Activated T-helper 17 cell treated with anti-CD3 and anti-CD28 coated beads, Interleukin-2, amount 50 U/mL, for 72 hours (primary cell): Measurements from ENCODE around the gene DGKD. TPM values are rescaled to one million over a fixed set of nuclear protein-coding genes. Genes with fewer than 3 reads are reported as not detected.

Source experiments
- ATAC-seq: fragments of 150-1000 bp; cut with Tn5 transposase; replicated peaks from 2 replicates; pipeline ENCODE4 v1.10.0; 2021; ENCODE audit warnings: mild to moderate bottlenecking, moderate library complexity
- H3K27ac Mint-ChIP-seq: one replicate; pipeline ENCODE4 v1.8.0; 2022; ENCODE audit warnings: mixed read lengths
- H3K27me3 Mint-ChIP-seq: one replicate; pipeline ENCODE4 v1.8.0; 2022; ENCODE audit warnings: mixed read lengths
- H3K36me3 Mint-ChIP-seq: one replicate; pipeline ENCODE4 v1.8.0; 2022; ENCODE audit warnings: low read depth, mild to moderate bottlenecking, mixed read lengths
- H3K4me1 Mint-ChIP-seq: one replicate; pipeline ENCODE4 v1.8.0; 2022; ENCODE audit warnings: mixed read lengths
- H3K4me3 Mint-ChIP-seq: one replicate; pipeline ENCODE4 v1.8.0; 2022; ENCODE audit warnings: mild to moderate bottlenecking, mixed read lengths
- H3K9me3 Mint-ChIP-seq: one replicate; pipeline ENCODE4 v1.8.0; 2022; ENCODE audit warnings: mixed read lengths
- total RNA-seq, 2 donors: library from RNA; stranded (reverse); gene quantifications; one replicate each; pipeline ENCODE4 v1.2.3, GENCODE V29; 2022

The DGKD gene
- total RNA-seq, 2 donors from 2014 or later = 34.6 to 59.6 TPM

- Mint-ChIP-seq H3K27me3 (no peaks in the 10 kb centered on the region), H3K36me3 (peaks cover 42% of the 10 kb centered on the region), H3K27ac (no peak overlapping the region), H3K9me3 (no peaks in the 10 kb centered on the region), H3K4me3 (no peak overlapping the region), H3K4me1 (no peaks in the 10 kb centered on the region)
- ATAC-seq = no peak
Observed at GRCh38 chr2:233495503-233496496, 141.5 kb downstream of the DGKD start.

- Mint-ChIP-seq H3K4me1 (peaks cover 7% of the 10 kb centered on the region), H3K36me3 (peaks cover 46% of the 10 kb centered on the region), H3K4me3 (no peak overlapping the region), H3K27me3 (no peaks in the 10 kb centered on the region), H3K27ac (no peak overlapping the region), H3K9me3 (peaks cover 10% of the 10 kb centered on the region)
- no peak for ATAC-seq
Observed at GRCh38 chr2:233497692-233498091, 143.4 kb downstream of the DGKD start.

- Mint-ChIP-seq H3K4me1 (peaks cover 7% of the 10 kb centered on the region), H3K27me3 (no peaks in the 10 kb centered on the region), H3K36me3 (peaks cover 51% of the 10 kb centered on the region), H3K9me3 (peaks cover 14% of the 10 kb centered on the region), H3K4me3 (no peak overlapping the region), H3K27ac (no peak overlapping the region)
- ATAC-seq = no peak
Observed at GRCh38 chr2:233498126-233498525, 143.8 kb downstream of the DGKD start.

- Mint-ChIP-seq H3K36me3 (peaks cover 60% of the 10 kb centered on the region), H3K4me1 (peaks cover 7% of the 10 kb centered on the region)
- no peak for ATAC-seq
Observed at GRCh38 chr2:233499928-233500327, 145.6 kb downstream of the DGKD start.

GRCh38 chr2:233501198-233502076, 147.1 kb downstream of the DGKD start:
- peaks cover 75% of the 10 kb centered on the region for H3K36me3 Mint-ChIP-seq
- peak; percentile 96 for ATAC-seq
- H3K27ac Mint-ChIP-seq = peak overlapping the region; percentile 33
- no peaks in the 10 kb centered on the region for H3K27me3 Mint-ChIP-seq
- H3K4me1 Mint-ChIP-seq = peaks cover 7% of the 10 kb centered on the region
- H3K4me3 Mint-ChIP-seq = peak overlapping the region; percentile 9
- peaks cover 27% of the 10 kb centered on the region for H3K9me3 Mint-ChIP-seq

More at GRCh38 chr2:233499928-233500327, 145.6 kb downstream of the DGKD start:
- Mint-ChIP-seq H3K4me3 (no peak overlapping the region), H3K9me3 (peaks cover 27% of the 10 kb centered on the region), H3K27me3 (no peaks in the 10 kb centered on the region), H3K27ac (no peak overlapping the region)

GRCh38 chr2:233503481-233503880, 149.2 kb downstream of the DGKD start:
- peaks cover 70% of the 10 kb centered on the region for H3K36me3 Mint-ChIP-seq
- H3K4me3 Mint-ChIP-seq = no peak overlapping the region
- peaks cover 7% of the 10 kb centered on the region for H3K4me1 Mint-ChIP-seq
- no peak for ATAC-seq
- H3K27me3 Mint-ChIP-seq = no peaks in the 10 kb centered on the region
- H3K27ac Mint-ChIP-seq = no peak overlapping the region
- H3K9me3 Mint-ChIP-seq = peaks cover 27% of the 10 kb centered on the region

GRCh38 chr2:233503947-233504637, 149.8 kb downstream of the DGKD start:
- ATAC-seq = no peak
- Mint-ChIP-seq H3K4me3 (no peak overlapping the region), H3K4me1 (peaks cover 7% of the 10 kb centered on the region), H3K27me3 (no peaks in the 10 kb centered on the region), H3K9me3 (peaks cover 27% of the 10 kb centered on the region), H3K27ac (no peak overlapping the region), H3K36me3 (peaks cover 63% of the 10 kb centered on the region)

GRCh38 chr2:233513953-233514655, 159.8 kb downstream of the DGKD start:
- ATAC-seq = no peak
- H3K9me3 Mint-ChIP-seq = no peaks in the 10 kb centered on the region

GRCh38 chr2:233519787-233520611, 165.7 kb downstream of the DGKD start:
- Mint-ChIP-seq H3K4me1 (no peaks in the 10 kb centered on the region), H3K4me3 (no peak overlapping the region), H3K36me3 (peaks cover 39% of the 10 kb centered on the region), H3K27me3 (no peaks in the 10 kb centered on the region), H3K9me3 (no peaks in the 10 kb centered on the region), H3K27ac (no peak overlapping the region)
- peak; percentile 32 for ATAC-seq

More at GRCh38 chr2:233513953-233514655, 159.8 kb downstream of the DGKD start:
- Mint-ChIP-seq H3K27me3 (no peaks in the 10 kb centered on the region), H3K36me3 (peaks cover 9% of the 10 kb centered on the region), H3K4me3 (no peak overlapping the region), H3K4me1 (no peaks in the 10 kb centered on the region), H3K27ac (no peak overlapping the region)

Other genes with a start within 250 kb of the DGKD start
- 10 to 100 TPM; 24.5 to 34.1 TPM for gene ATG16L1, start 102.8 kb upstream of the DGKD start, total RNA-seq
- 1 to 10 TPM in 1 of 2 donors, under 1 TPM in 1; 0.04 to 1.7 TPM for gene SAG, start 46.7 kb upstream of the DGKD start, total RNA-seq
- gene USP40, start 212.3 kb downstream of the DGKD start, total RNA-seq = 10 to 100 TPM; 11.3 to 13.5 TPM